Posterior vena cava (tissue), 2 donors: ENCODE data around the gene CFAP44. TPM values are rescaled to one million over a fixed set of nuclear protein-coding genes. Genes with fewer than 3 reads are reported as not detected.

Experiments
- microRNA-seq, 2 donors: library from miRNA; unstranded; fragments of <30 nt; microRNA quantifications; one replicate each; pipeline ENCODE4 v1.2.0, GENCODE V29; 2020 to 2021; ENCODE audit warnings: borderline microRNAs expressed in 2 of 2
- total RNA-seq, 2 donors: library from RNA; stranded (reverse); fragmentation: NEBNext Ultra II Directional; extraction: Animal tissue kit (Norgen Biotek cat#: 25700); gene quantifications; one replicate each; pipeline ENCODE4 v1.2.1, GENCODE V29; 2021
- donor health status: DM: yes; HTN: yes; CAD: no.
- donor health status: DM: yes; HTN: yes; CAD: no.

CFAP44 gene
- total RNA-seq, 2 donors from 2014 or later = 5.9 to 8.2 TPM

Small RNAs within 50 kb of the gene (microRNA-seq; reads per million reads assigned to microRNA genes)
- gene MIR8076 = 0 reads per million in 2 donors

Other genes starting within 250 kb of the CFAP44 start
- 10 to 100 TPM; 51.6 to 86.8 TPM for gene BOC, start 229.9 kb downstream of the CFAP44 start, total RNA-seq
- gene SPICE1, start 73.7 kb upstream of the CFAP44 start, total RNA-seq = 10 to 100 TPM; 12.5 to 13.3 TPM
- 1 to 10 TPM in 1 of 2 donors, under 1 TPM in 1; 1.00 to 2.1 TPM for gene SIDT1, start 91.1 kb upstream of the CFAP44 start, total RNA-seq